ENCODE measurements around the gene GALNTL6.
"Not testable (repeated sequence)": the region's sequence is repeated elsewhere in the genome, so short reads cannot be mapped to it uniquely, and the experiment has no call there.

Gene GALNTL6

DNA sequence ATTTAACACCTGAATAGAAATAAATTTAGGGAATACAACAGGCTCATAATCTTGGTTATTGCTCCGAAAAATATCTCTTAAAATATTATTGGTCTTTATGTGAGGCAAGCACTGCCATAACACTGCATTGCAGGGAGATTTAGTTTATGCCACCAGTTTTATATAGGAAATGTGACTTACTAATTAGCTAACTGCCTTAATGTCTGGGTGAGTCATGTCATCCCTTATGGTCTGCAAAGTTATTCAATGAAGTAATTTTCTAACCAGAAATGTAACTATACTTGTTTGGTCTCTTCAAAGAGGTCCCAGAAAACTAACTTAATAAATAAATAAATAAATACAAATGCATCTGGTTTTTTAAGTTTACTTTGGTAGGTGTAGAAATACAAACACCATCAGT lies 597.2 kb downstream of the GALNTL6 start:
- no peak for DNase-seq (ENCODE audit: low spot score)
- no peaks in the 10 kb centered on the region for H3K9me3 ChIP-seq (ENCODE audit: severe bottlenecking)

GRCh38 chr4:172411149-172411548 lies 597.9 kb downstream of the GALNTL6 start:
- Histone ChIP-seq H3K9me3 (ENCODE audit: severe bottlenecking) (no peaks in the 10 kb centered on the region), H3K36me3 (ENCODE audit: low read depth) (no peaks in the 10 kb centered on the region), H3K4me3 (ENCODE audit: severe bottlenecking) (no peak overlapping the region), H3K4me1 (ENCODE audit: insufficient read depth, poor library complexity, severe bottlenecking) (no peaks in the 10 kb centered on the region), H3K27ac (ENCODE audit: poor library complexity, severe bottlenecking) (no peak overlapping the region), H3K27me3 (ENCODE audit: insufficient read depth, poor library complexity, severe bottlenecking) (no peaks in the 10 kb centered on the region)
- no peak for TF ChIP-seq CTCF (IDR thresholded peaks at IDR 0.05; ENCODE audit: poor library complexity, severe bottlenecking)
- ATAC-seq (ENCODE audit: low read depth) (no peak), DNase-seq (ENCODE audit: low spot score) (no peak)

More for the DNA sequence above, 597.2 kb downstream of the GALNTL6 start:
- Histone ChIP-seq H3K27ac (ENCODE audit: poor library complexity, severe bottlenecking) (no peak overlapping the region), H3K4me3 (ENCODE audit: severe bottlenecking) (no peak overlapping the region), H3K27me3 (ENCODE audit: insufficient read depth, poor library complexity, severe bottlenecking) (no peaks in the 10 kb centered on the region), H3K36me3 (ENCODE audit: low read depth) (no peaks in the 10 kb centered on the region), H3K4me1 (ENCODE audit: insufficient read depth, poor library complexity, severe bottlenecking) (no peaks in the 10 kb centered on the region)
- no peak for ATAC-seq (ENCODE audit: low read depth)
- no peak for TF ChIP-seq CTCF (IDR thresholded peaks at IDR 0.05; ENCODE audit: poor library complexity, severe bottlenecking)

GRCh38 chr4:172412851-172413580 lies 599.8 kb downstream of the GALNTL6 start:
- TF ChIP-seq CTCF (IDR thresholded peaks at IDR 0.05; ENCODE audit: poor library complexity, severe bottlenecking), result no peak
- H3K27me3 ChIP-seq (ENCODE audit: insufficient read depth, poor library complexity, severe bottlenecking), result no peaks in the 10 kb centered on the region
- no peaks in the 10 kb centered on the region for H3K9me3 ChIP-seq (ENCODE audit: severe bottlenecking)
- H3K36me3 ChIP-seq (ENCODE audit: low read depth), result no peaks in the 10 kb centered on the region
- no peaks in the 10 kb centered on the region for H3K4me1 ChIP-seq (ENCODE audit: insufficient read depth, poor library complexity, severe bottlenecking)
- DNase-seq (ENCODE audit: low spot score), result no peak
- H3K4me3 ChIP-seq (ENCODE audit: severe bottlenecking), result no peak overlapping the region
- ATAC-seq (ENCODE audit: low read depth), result no peak
- no peak overlapping the region for H3K27ac ChIP-seq (ENCODE audit: poor library complexity, severe bottlenecking)

DNA sequence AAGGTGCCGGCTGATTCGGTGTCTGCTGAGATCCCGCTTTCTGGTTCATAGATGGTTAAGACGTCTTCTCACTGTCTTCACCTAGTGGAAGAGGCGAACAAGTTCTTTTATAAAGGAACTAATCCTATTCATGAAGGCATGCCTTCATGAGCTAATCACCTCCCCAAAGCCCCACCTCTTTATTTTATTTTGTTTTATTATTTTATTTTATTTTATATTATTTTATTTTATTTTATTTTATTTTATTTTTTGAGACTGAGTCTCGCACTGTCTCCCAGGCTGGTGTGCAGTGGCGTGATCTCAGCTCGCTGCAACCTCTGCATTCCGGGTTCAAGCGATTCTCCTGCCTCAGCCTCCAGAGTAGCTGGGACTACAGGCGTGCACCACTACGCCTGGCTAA lies 615.8 kb downstream of the GALNTL6 start:
- not testable (repeated sequence) for DNase-seq (ENCODE audit: low spot score); H3K4me1 ChIP-seq (ENCODE audit: insufficient read depth, poor library complexity, severe bottlenecking); H3K9me3 ChIP-seq (ENCODE audit: severe bottlenecking); H3K27me3 ChIP-seq (ENCODE audit: insufficient read depth, poor library complexity, severe bottlenecking); H3K4me3 ChIP-seq (ENCODE audit: severe bottlenecking); H3K36me3 ChIP-seq (ENCODE audit: low read depth); H3K27ac ChIP-seq (ENCODE audit: poor library complexity, severe bottlenecking); ATAC-seq (ENCODE audit: low read depth)

DNA sequence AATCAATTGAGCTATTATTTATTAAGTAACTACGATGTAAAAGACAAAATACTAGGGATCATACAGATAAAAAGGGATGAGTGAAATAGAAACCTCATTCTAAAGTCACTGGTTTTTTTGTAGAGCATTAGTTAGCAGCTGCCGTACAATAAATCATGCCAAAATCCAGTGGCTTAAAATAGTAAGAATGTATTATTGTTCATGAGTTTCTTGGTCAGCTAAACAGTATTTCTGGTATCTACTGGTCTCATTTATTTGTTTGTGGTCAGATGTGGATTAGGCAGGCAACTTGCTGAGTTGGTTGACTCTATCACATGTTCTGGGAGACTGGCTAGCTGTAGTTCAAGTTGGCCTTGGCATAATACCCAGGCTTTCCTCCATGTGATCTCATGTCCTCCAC lies 667.3 kb downstream of the GALNTL6 start:
- no peak for ATAC-seq (ENCODE audit: low read depth)
- Histone ChIP-seq H3K36me3 (ENCODE audit: low read depth) (no peaks in the 10 kb centered on the region), H3K27ac (ENCODE audit: poor library complexity, severe bottlenecking) (no peak overlapping the region), H3K9me3 (ENCODE audit: severe bottlenecking) (no peaks in the 10 kb centered on the region), H3K4me1 (ENCODE audit: insufficient read depth, poor library complexity, severe bottlenecking) (no peaks in the 10 kb centered on the region), H3K4me3 (ENCODE audit: severe bottlenecking) (no peak overlapping the region), H3K27me3 (ENCODE audit: insufficient read depth, poor library complexity, severe bottlenecking) (no peaks in the 10 kb centered on the region)
- DNase-seq (ENCODE audit: low spot score), result no peak
- no peak for TF ChIP-seq CTCF (IDR thresholded peaks at IDR 0.05; ENCODE audit: poor library complexity, severe bottlenecking)

All from RWPE2 (cell line).